ENCODE data around the gene FOXP1. TPM values are rescaled to one million over a fixed set of nuclear protein-coding genes. Genes with fewer than 3 reads are reported as not detected.

Gene FOXP1
- total and polyA plus RNA-seq, 3 donors from 2014 or later = 37.8 to 105 (median 75.9) TPM

GRCh38 chr3:71001303-71001830 is 582.2 kb downstream of the FOXP1 start:
- no peaks in the 10 kb centered on the region for H3K9me3 ChIP-seq
- TF ChIP-seq CTCF (IDR thresholded peaks at IDR 0.05) (no peak), POLR2A (IDR thresholded peaks at IDR 0.05) (no peak)
- WGBS, 2 donors = 88 to 92% methylated on average over 5 of the region's 5 CpGs
- no peaks in the 10 kb centered on the region for H3K27me3 ChIP-seq
- H3K4me1 ChIP-seq = no peaks in the 10 kb centered on the region
- intact Hi-C loops (cut with DNase I; ENCODE audit: low total_unique reads) = no loop called here
- H3K27ac ChIP-seq = no peak overlapping the region
- no peaks in the 10 kb centered on the region for H3K36me3 ChIP-seq (ENCODE audit: low read depth, missing control alignments)
- no peak overlapping the region for H3K4me3 ChIP-seq
- DNase-seq = no peak

GRCh38 chr3:71000483-71000882 is 583.0 kb downstream of the FOXP1 start:
- WGBS, 2 donors = 94 to 96% methylated on average over 6 of the region's 6 CpGs
- intact Hi-C loops (cut with DNase I; ENCODE audit: low total_unique reads) = no loop called here
- TF ChIP-seq POLR2A (IDR thresholded peaks at IDR 0.05) (no peak), CTCF (IDR thresholded peaks at IDR 0.05) (no peak)
- Histone ChIP-seq H3K4me1 (no peaks in the 10 kb centered on the region), H3K36me3 (ENCODE audit: low read depth, missing control alignments) (no peaks in the 10 kb centered on the region), H3K27me3 (no peaks in the 10 kb centered on the region), H3K9me3 (no peaks in the 10 kb centered on the region), H3K27ac (no peak overlapping the region), H3K4me3 (no peak overlapping the region)
- DNase-seq = no peak

GRCh38 chr3:70999730-71000129 is 583.8 kb downstream of the FOXP1 start:
- H3K4me3 ChIP-seq = no peak overlapping the region
- H3K27ac ChIP-seq = no peak overlapping the region
- no peaks in the 10 kb centered on the region for H3K27me3 ChIP-seq
- intact Hi-C loops (cut with DNase I; ENCODE audit: low total_unique reads) = no loop called here
- no peaks in the 10 kb centered on the region for H3K9me3 ChIP-seq
- no peaks in the 10 kb centered on the region for H3K4me1 ChIP-seq
- no peak for TF ChIP-seq CTCF (IDR thresholded peaks at IDR 0.05)
- TF ChIP-seq POLR2A (IDR thresholded peaks at IDR 0.05) = no peak
- WGBS, 2 donors = 59 to 70% methylated on average over 4 of the region's 4 CpGs
- no peaks in the 10 kb centered on the region for H3K36me3 ChIP-seq (ENCODE audit: low read depth, missing control alignments)
- DNase-seq = no peak

- WGBS, 2 donors = 94 to 98% methylated on average over 7 of the region's 7 CpGs
- TF ChIP-seq CTCF (IDR thresholded peaks at IDR 0.05) (no peak), POLR2A (IDR thresholded peaks at IDR 0.05) (no peak)
- no peaks in the 10 kb centered on the region for H3K36me3 ChIP-seq (ENCODE audit: low read depth, missing control alignments)
- H3K27ac ChIP-seq = no peak overlapping the region
- H3K4me1 ChIP-seq = no peaks in the 10 kb centered on the region
- H3K9me3 ChIP-seq = no peaks in the 10 kb centered on the region
- H3K4me3 ChIP-seq = no peak overlapping the region
- DNase-seq = no peak
- intact Hi-C loops (cut with DNase I; ENCODE audit: low total_unique reads) = no loop called here
- no peaks in the 10 kb centered on the region for H3K27me3 ChIP-seq
Measured at GRCh38 chr3:70996082-70996481, 587.4 kb downstream of the FOXP1 start.

- no peak for TF ChIP-seq CTCF (IDR thresholded peaks at IDR 0.05)
- TF ChIP-seq POLR2A (IDR thresholded peaks at IDR 0.05) = no peak
- WGBS, 2 donors = 95 to 100% methylated on average over 3 of the region's 3 CpGs
- no peak for DNase-seq
- no peak overlapping the region for H3K27ac ChIP-seq
- intact Hi-C loops (cut with DNase I; ENCODE audit: low total_unique reads) = no loop called here
- no peaks in the 10 kb centered on the region for H3K4me1 ChIP-seq
- H3K9me3 ChIP-seq = no peaks in the 10 kb centered on the region
- H3K27me3 ChIP-seq = no peaks in the 10 kb centered on the region
- no peaks in the 10 kb centered on the region for H3K36me3 ChIP-seq (ENCODE audit: low read depth, missing control alignments)
- H3K4me3 ChIP-seq = no peak overlapping the region
Measured at GRCh38 chr3:70994644-70995043, 588.9 kb downstream of the FOXP1 start.
